Measurements from ENCODE around the gene BLACAT1.

BLACAT1 gene

DNA sequence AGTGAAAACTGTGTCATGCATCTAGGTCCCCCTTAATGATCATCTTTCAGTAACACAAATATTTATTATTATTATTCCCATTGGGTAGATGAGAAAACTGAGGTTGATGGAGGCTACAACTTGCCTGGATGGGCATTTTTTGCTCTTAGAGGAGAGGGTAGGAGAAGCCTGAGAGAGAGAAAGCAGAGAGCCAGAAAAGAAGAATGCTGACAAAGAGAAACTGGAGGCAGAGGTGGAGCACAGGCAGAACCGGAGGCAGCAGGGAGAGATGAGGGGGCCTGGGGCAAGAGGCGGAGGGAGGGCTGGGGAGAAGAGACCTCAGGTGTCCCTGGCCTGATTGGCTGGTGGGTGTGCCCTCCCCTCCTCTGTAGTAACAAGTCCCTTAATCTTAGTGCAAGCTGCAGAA, 4.1 kb downstream of the BLACAT1 start:
- no peak for DNase-seq (ENCODE audit: low read depth, low spot score)
- TF ChIP-seq, protein P1, sequence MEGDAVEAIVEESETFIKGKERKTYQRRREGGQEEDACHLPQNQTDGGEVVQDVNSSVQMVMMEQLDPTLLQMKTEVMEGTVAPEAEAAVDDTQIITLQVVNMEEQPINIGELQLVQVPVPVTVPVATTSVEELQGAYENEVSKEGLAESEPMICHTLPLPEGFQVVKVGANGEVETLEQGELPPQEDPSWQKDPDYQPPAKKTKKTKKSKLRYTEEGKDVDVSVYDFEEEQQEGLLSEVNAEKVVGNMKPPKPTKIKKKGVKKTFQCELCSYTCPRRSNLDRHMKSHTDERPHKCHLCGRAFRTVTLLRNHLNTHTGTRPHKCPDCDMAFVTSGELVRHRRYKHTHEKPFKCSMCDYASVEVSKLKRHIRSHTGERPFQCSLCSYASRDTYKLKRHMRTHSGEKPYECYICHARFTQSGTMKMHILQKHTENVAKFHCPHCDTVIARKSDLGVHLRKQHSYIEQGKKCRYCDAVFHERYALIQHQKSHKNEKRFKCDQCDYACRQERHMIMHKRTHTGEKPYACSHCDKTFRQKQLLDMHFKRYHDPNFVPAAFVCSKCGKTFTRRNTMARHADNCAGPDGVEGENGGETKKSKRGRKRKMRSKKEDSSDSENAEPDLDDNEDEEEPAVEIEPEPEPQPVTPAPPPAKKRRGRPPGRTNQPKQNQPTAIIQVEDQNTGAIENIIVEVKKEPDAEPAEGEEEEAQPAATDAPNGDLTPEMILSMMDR (IDR thresholded peaks at IDR 0.05; ENCODE audit: low read depth, low read length) = no peak
- in situ Hi-C loops (cut with HindIII; ENCODE audit: low sequenced_read_pairs) = no loop called here
- no peak overlapping the region for H3K4me3 ChIP-seq (ENCODE audit: low read depth, low read length)

DNA sequence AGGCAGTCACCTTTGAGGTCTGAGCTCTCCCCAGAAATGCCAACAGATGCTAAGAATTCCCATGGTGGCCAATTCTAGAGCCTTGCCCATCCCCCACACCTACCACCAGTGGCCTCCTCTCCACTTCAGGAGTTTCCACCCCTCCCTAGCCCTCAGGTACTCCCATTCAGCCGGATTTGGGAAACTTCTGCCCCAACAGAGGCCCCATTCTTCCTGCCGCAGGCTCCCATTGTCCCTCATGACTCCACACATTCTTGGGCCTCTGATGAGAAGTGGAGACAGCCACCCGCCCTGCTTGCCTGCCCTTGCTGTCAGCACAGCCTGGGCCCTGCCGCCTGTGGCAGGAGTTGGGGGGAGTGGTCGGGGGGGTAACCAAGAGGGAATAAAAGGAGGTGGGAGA, 4.6 kb downstream of the BLACAT1 start:
- no peak for DNase-seq (ENCODE audit: low read depth, low spot score)
- TF ChIP-seq, protein P1 (IDR thresholded peaks at IDR 0.05; ENCODE audit: low read depth, low read length) = no peak
- no peak overlapping the region for H3K4me3 ChIP-seq (ENCODE audit: low read depth, low read length)
- in situ Hi-C loops (cut with HindIII; ENCODE audit: low sequenced_read_pairs) = no loop called here

DNA sequence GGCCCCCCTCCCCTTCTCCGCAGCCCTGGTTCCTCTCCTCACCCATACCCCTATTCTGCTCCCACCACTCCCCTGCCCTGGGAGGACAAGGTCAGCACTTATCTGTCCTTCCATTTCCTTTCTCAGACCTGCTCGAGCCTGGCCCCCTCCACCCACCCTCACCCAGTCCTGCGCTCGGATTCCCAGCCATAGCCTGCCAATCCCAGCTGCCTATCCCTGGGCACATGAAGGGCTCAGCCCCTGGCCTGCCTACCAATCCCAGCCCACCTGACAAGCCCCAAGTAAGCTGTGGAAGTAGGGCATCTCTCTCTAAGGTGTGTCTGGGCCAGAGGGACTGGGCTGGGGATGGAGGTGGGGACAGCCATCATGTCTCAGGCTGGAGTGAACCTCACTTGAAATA, 5.4 kb downstream of the BLACAT1 start:
- DNase-seq (ENCODE audit: low read depth, low spot score) = no peak
- TF ChIP-seq, protein P1 (IDR thresholded peaks at IDR 0.05; ENCODE audit: low read depth, low read length) = no peak
- no peak overlapping the region for H3K4me3 ChIP-seq (ENCODE audit: low read depth, low read length)
- in situ Hi-C loops (cut with HindIII; ENCODE audit: low sequenced_read_pairs) = no loop called here

DNA sequence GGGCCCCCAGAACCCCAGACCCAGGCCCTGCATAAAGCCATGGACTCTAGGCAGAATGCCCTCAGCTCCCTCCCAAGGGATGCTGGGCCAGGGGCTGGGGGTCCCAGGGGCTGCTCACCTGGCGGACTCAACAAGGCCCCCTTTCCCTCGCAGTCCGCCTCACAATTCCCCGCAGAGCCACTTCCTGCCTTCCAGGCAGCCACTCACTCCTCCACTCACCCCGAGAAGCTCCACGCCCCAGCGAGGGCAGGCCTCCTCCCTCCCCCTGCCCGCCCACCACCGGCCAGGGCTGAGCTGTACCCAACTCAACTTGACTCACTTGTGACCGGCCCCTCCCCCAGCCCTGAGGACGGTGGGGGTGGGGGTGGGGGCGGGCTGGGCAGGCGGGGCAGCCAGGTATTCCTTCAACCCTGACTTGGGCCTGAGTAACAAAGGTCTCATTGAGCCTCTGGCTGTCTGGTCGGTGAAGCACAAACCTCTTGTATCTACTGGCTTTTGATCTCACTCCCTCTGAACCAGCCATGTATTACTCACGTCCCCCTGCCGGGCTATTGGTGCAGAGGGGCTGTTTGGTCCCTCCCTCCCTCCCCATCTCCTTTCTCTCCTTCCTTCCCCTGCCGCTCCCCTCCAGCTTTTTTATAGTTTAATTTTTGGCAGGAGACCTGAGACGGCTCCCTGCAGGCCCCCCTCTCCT, 5.9 kb downstream of the BLACAT1 start:
- H3K4me3 ChIP-seq (ENCODE audit: low read depth, low read length) = peak overlapping the region; percentile 16
- TF ChIP-seq, protein P1 (IDR thresholded peaks at IDR 0.05; ENCODE audit: low read depth, low read length) = no peak
- in situ Hi-C loops (cut with HindIII; ENCODE audit: low sequenced_read_pairs) = no loop called here
- peak; percentile 28 for DNase-seq (ENCODE audit: low read depth, low spot score)

DNA sequence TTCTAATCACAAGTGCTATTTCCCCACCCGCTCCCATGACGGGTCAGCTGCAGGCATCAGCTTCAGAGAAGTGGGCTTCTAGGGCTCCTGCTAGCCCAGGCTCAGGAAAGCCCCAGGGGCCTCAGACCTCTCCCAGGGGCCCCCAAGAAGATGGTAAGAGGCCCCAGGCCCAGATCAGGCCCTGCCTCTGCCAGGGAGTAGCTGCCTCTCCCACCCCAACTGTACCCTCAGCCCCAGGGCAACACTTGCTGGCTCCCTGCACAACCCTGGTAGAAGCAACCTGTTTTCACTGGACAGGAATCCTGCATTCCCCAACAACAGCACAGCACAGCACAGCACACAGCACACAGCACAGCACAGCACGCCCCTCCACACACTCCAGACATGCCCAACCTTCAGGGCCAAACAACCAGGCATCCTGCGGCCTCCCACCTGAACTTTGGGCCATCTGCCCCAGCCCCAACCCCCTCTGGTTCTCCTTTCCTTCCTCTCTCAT, 6.5 kb downstream of the BLACAT1 start:
- in situ Hi-C loops (cut with HindIII; ENCODE audit: low sequenced_read_pairs) = no loop called here
- TF ChIP-seq, protein P1 (IDR thresholded peaks at IDR 0.05; ENCODE audit: low read depth, low read length) = no peak
- H3K4me3 ChIP-seq (ENCODE audit: low read depth, low read length) = peak overlapping the region; percentile 16

DNA sequence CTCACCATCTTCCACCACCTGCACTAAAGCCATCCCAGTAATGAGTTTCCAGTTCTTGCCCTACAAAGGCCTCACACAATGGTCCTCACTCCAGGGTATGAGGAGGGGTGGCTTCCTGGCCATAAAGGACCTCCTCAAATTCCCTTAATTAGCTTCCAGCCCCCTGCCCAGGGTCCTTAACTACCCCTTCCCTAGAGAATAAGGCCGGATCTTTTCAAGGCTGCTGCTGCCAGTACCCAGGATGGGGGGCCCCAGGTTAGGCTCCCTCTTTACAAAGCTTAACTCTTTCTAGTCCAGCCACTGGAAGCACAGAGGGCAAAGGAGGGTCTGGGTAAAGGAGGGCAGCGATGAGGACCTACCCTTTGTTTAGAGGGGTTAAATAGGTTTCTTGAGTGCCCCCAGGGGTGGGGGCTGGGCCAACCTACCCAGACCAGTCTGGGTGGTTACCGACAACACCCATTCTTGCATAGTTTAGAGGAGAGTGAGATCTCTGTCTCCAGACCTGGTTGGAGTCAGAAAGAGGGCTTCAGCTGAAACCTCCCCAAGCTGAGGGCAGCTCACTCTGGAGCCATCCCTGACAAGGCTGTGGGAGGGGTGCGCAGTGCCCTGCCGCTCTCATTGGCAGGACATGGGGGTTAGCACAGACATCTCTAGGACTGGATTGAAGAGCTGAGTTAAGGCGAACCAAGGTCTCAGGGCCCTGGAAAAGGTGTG, 7.1 kb downstream of the BLACAT1 start:
- H3K4me3 ChIP-seq (ENCODE audit: low read depth, low read length) = no peak overlapping the region
- TF ChIP-seq, protein P1 (IDR thresholded peaks at IDR 0.05; ENCODE audit: low read depth, low read length) = no peak
- in situ Hi-C loops (cut with HindIII; ENCODE audit: low sequenced_read_pairs) = no loop called here
- DNase-seq (ENCODE audit: low read depth, low spot score) = no peak

More for the DNA sequence above, 6.5 kb downstream of the BLACAT1 start:
- no peak for DNase-seq (ENCODE audit: low read depth, low spot score)
